ENCODE measurements around the gene PFDN1.

The PFDN1 gene

DNA sequence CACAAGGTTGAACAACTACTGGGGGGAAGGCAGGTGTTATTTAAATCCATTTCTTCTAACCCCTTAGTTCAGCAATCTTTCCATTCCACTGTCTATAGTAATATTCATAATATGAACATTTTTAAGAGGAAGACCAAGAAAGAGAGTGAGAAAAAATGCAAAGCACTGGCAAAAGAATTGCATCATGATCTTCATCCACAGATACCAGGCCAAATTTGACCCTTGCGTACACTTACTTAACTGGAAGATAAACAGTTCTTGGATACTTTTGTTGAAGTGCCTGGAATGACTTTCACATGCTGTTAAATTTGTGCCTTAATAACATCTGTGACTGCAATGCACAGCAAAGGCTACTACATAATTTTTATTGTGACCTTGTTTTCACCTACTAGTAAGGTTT, 1.8 kb downstream of the PFDN1 start:
- DNase-seq (ENCODE audit: low spot score), result no peak
- in situ Hi-C loops (cut with MboI; ENCODE audit: low sequenced_read_pairs, unreplicated experiment), result no loop called here
- no peak for TF ChIP-seq CTCF (IDR thresholded peaks at IDR 0.05; ENCODE audit: borderline replicate concordance, control extremely low read depth, extremely low read depth, insufficient read depth, missing control alignments)

DNA sequence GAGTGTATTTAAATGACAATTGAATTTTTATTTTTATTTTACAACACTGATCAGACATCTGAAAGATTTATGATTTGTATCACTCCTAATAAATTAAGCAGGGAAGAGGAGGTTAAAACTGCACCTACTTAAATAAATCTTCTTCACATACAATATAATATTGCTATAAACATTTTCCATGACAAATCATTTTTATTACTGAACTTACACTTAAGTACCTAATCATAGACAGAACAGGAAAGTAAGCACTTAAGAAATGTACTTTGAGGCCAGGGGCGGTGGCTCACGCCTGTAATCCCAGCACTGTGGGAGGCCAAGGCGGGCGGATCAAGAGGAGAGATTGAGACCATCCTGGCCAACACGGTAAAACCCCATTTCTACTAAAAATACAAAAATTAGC, 3.8 kb downstream of the PFDN1 start:
- no peak for DNase-seq (ENCODE audit: low spot score)
- no peak for TF ChIP-seq CTCF (IDR thresholded peaks at IDR 0.05; ENCODE audit: borderline replicate concordance, control extremely low read depth, extremely low read depth, insufficient read depth, missing control alignments)
- in situ Hi-C loops (cut with MboI; ENCODE audit: low sequenced_read_pairs, unreplicated experiment), result no loop called here

DNA sequence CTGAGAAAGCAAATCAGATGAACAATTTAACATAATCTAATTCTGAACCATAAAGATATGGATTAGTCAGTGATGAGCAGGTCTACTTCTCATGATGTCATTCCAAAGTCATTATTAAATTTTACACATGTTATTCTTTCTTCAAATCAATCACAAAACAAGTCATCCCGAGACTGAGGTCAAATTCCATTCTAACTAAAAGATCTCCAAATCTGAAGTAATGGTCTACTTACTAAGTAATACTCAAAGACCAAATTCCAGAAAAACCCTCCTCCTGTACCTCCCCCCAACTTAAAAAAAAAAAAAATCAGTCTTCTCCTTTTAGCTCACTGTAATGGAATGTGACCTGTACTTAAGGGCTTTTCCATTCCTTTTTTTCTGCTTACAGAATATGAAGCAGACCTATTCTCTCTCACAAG, 4.7 kb downstream of the PFDN1 start:
- no peak for TF ChIP-seq CTCF (IDR thresholded peaks at IDR 0.05; ENCODE audit: borderline replicate concordance, control extremely low read depth, extremely low read depth, insufficient read depth, missing control alignments)
- no peak for DNase-seq (ENCODE audit: low spot score)
- in situ Hi-C loops (cut with MboI; ENCODE audit: low sequenced_read_pairs, unreplicated experiment), result no loop called here

GRCh38 chr5:140297283-140297682, 5.6 kb downstream of the PFDN1 start:
- TF ChIP-seq CTCF (IDR thresholded peaks at IDR 0.05; ENCODE audit: borderline replicate concordance, control extremely low read depth, extremely low read depth, insufficient read depth, missing control alignments), result no peak
- no peak for DNase-seq (ENCODE audit: low spot score)
- in situ Hi-C loops (cut with MboI; ENCODE audit: low sequenced_read_pairs, unreplicated experiment), result no loop called here

- in situ Hi-C loops (cut with MboI; ENCODE audit: low sequenced_read_pairs, unreplicated experiment), result no loop called here
- no peak for TF ChIP-seq CTCF (IDR thresholded peaks at IDR 0.05; ENCODE audit: borderline replicate concordance, control extremely low read depth, extremely low read depth, insufficient read depth, missing control alignments)
- DNase-seq (ENCODE audit: low spot score), result no peak
These were observed 6.6 kb downstream of the PFDN1 start for GRCh38 chr5:140296289-140296688.

- TF ChIP-seq CTCF (IDR thresholded peaks at IDR 0.05; ENCODE audit: borderline replicate concordance, control extremely low read depth, extremely low read depth, insufficient read depth, missing control alignments), result no peak
- no peak for DNase-seq (ENCODE audit: low spot score)
- in situ Hi-C loops (cut with MboI; ENCODE audit: low sequenced_read_pairs, unreplicated experiment), result no loop called here
These were observed 7.5 kb downstream of the PFDN1 start for GRCh38 chr5:140295414-140295813.

DNA sequence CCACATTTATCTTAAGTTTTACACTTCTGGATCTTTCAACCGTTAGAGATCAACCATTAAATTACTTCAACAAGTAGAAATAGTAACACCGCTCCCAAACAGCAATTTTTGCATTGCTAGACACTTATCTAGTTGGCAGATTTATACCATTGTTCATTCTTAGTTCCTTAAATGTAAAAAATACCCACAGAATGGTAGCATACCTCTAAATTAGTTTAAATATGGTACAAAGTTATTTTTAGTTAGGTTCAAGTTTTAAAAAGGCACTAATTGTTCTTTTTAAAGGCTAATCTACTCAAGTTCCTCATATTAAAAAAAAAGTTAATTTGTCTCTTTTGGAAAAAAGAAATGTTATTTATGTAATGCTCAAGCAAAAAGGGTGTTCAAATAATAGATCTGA, 8.1 kb downstream of the PFDN1 start:
- no peak for TF ChIP-seq CTCF (IDR thresholded peaks at IDR 0.05; ENCODE audit: borderline replicate concordance, control extremely low read depth, extremely low read depth, insufficient read depth, missing control alignments)
- in situ Hi-C loops (cut with MboI; ENCODE audit: low sequenced_read_pairs, unreplicated experiment), result no loop called here
- no peak for DNase-seq (ENCODE audit: low spot score)
